GM18909 (cell line): Measurements from ENCODE around the gene SNRNP70.

Experiments used
- ATAC-seq: cut with Tn5 transposase; IDR thresholded peaks from one replicate; pipeline ENCODE4 v1.9.1; 2021; ENCODE audit warnings: mild to moderate bottlenecking; ENCODE audit not compliant: unreplicated experiment, poor library complexity

Gene SNRNP70

GRCh38 chr19:49097453-49098288, 12.4 kb downstream of the SNRNP70 start:
- no peak for ATAC-seq

- no peak for ATAC-seq
Measured at GRCh38 chr19:49098795-49099194, 13.5 kb downstream of the SNRNP70 start.

- no peak for ATAC-seq
Measured at GRCh38 chr19:49101160-49101559, 15.9 kb downstream of the SNRNP70 start.

GRCh38 chr19:49102303-49102702, 17.1 kb downstream of the SNRNP70 start:
- no peak for ATAC-seq

GRCh38 chr19:49103331-49104085, 18.3 kb downstream of the SNRNP70 start:
- ATAC-seq = no peak

- ATAC-seq = no peak
Measured at GRCh38 chr19:49104229-49104864, 19.1 kb downstream of the SNRNP70 start.

- ATAC-seq = no peak
Measured at GRCh38 chr19:49106648-49107135, 21.4 kb downstream of the SNRNP70 start.

- ATAC-seq = no peak
Measured at GRCh38 chr19:49107625-49108459, 22.6 kb downstream of the SNRNP70 start.

- ATAC-seq = no peak
Measured at GRCh38 chr19:49109051-49109450, 23.8 kb downstream of the SNRNP70 start.

GRCh38 chr19:49109569-49110233, 24.4 kb downstream of the SNRNP70 start:
- no peak for ATAC-seq

GRCh38 chr19:49110567-49110966, 25.3 kb downstream of the SNRNP70 start:
- no peak for ATAC-seq

- no peak for ATAC-seq
Measured at GRCh38 chr19:49111218-49111998, 26.2 kb downstream of the SNRNP70 start.

GRCh38 chr19:49113762-49114629, 28.7 kb downstream of the SNRNP70 start, which contains the start of gene LIN7B:
TSS of gene LIN7B (plus strand) at chr19:49114370. CDS start at chr19:49114405, 35 bp downstream.
- ATAC-seq = no peak

GRCh38 chr19:49114630-49115363, 29.5 kb downstream of the SNRNP70 start:
- no peak for ATAC-seq

GRCh38 chr19:49116544-49116943, 31.3 kb downstream of the SNRNP70 start:
- no peak for ATAC-seq

GRCh38 chr19:49117677-49118564, 32.7 kb downstream of the SNRNP70 start:
- ATAC-seq = no peak
